ENCODE data around the gene OR4X2.

- TF ChIP-seq EZH2 (optimal IDR thresholded peaks at IDR 0.05; ENCODE audit: low read depth, low read length) = no peak
- TF ChIP-seq CTCF (IDR thresholded peaks at IDR 0.05; ENCODE audit: low read length) = no peak
Observed at GRCh38 chr11:48207881-48208280, 37.0 kb upstream of the OR4X2 start.

Measured in MM.1S (cell line).